Endothelial cell of hepatic sinusoid (primary cell): ENCODE measurements around the gene TNS3.

ENCODE experiments used
- in situ Hi-C: cut with HindIII; loops from 2 replicates; pipeline ENCODE4 v1.10.0; 2017; ENCODE audit warnings: low sequenced_read_pairs

TNS3 gene

GRCh38 chr7:47378728-47379395, 203.0 kb downstream of the TNS3 start:
- in situ Hi-C loops = no loop called here

GRCh38 chr7:47377741-47378140, 204.2 kb downstream of the TNS3 start:
- in situ Hi-C loops = no loop called here

- in situ Hi-C loops = no loop called here
Observed at GRCh38 chr7:47376991-47377616, 204.8 kb downstream of the TNS3 start.

GRCh38 chr7:47375121-47375938, 206.6 kb downstream of the TNS3 start:
- in situ Hi-C loops = no loop called here

- in situ Hi-C loops = no loop called here
Observed at GRCh38 chr7:47374538-47374937, 207.4 kb downstream of the TNS3 start.

- in situ Hi-C loops = no loop called here
Observed at GRCh38 chr7:47373871-47374451, 207.9 kb downstream of the TNS3 start.

- in situ Hi-C loops = no loop called here
Observed at GRCh38 chr7:47371733-47372368, 210.1 kb downstream of the TNS3 start.

GRCh38 chr7:47371317-47371716, 210.6 kb downstream of the TNS3 start:
- in situ Hi-C loops = no loop called here

GRCh38 chr7:47370461-47371042, 211.4 kb downstream of the TNS3 start:
- in situ Hi-C loops = no loop called here

GRCh38 chr7:47369736-47370135, 212.2 kb downstream of the TNS3 start:
- in situ Hi-C loops = no loop called here

GRCh38 chr7:47368190-47368812, 213.6 kb downstream of the TNS3 start:
- in situ Hi-C loops = no loop called here

- in situ Hi-C loops = no loop called here
Observed at GRCh38 chr7:47367369-47367768, 214.5 kb downstream of the TNS3 start.

- in situ Hi-C loops = no loop called here
Observed at GRCh38 chr7:47366960-47367359, 215.0 kb downstream of the TNS3 start.

GRCh38 chr7:47366211-47366610, 215.7 kb downstream of the TNS3 start:
- in situ Hi-C loops = no loop called here

GRCh38 chr7:47362984-47363383, 218.9 kb downstream of the TNS3 start:
- in situ Hi-C loops = no loop called here

GRCh38 chr7:47361746-47362215, 220.1 kb downstream of the TNS3 start:
- in situ Hi-C loops = no loop called here

GRCh38 chr7:47361236-47361635, 220.7 kb downstream of the TNS3 start:
- in situ Hi-C loops = no loop called here

- in situ Hi-C loops = no loop called here
Observed at GRCh38 chr7:47360301-47360900, 221.5 kb downstream of the TNS3 start.

- in situ Hi-C loops = no loop called here
Observed at GRCh38 chr7:47358944-47359588, 222.8 kb downstream of the TNS3 start.
